Ovary (tissue), 9 donors: ENCODE data around the gene DNA2. TPM values are rescaled to one million over a fixed set of nuclear protein-coding genes. Genes with fewer than 3 reads are reported as not detected.

Source experiments
- DNase-seq, 5 donors: peaks; one replicate each; pipeline ENCODE4 v3.0.0-alpha.2; 2019 to 2020
- H3K27ac ChIP-seq, 2 donors: fragments of 200-600 bp; one replicate each; pipeline versions ENCODE4 v1.5.1 to v1.8.0; 2019 to 2022
- H3K27me3 ChIP-seq: fragments of 200-600 bp; one replicate; pipeline ENCODE4 v1.8.0; 2022
- H3K36me3 ChIP-seq: fragments of 200-600 bp; sonication (generic); one replicate; pipeline ENCODE4 v1.5.1; 2019
- H3K4me1 ChIP-seq: one replicate; pipeline ENCODE4 v1.8.1; 2013; ENCODE audit warnings: mild to moderate bottlenecking, moderate library complexity; ENCODE audit not compliant: insufficient read depth
- H3K4me3 ChIP-seq: fragments of 200-600 bp; sonication (generic); one replicate; pipeline ENCODE4 v1.5.1; 2017
- H3K9me3 ChIP-seq, 2 donors: fragments of 200-600 bp in 1 of 2; sonication (generic) in 1 of 2; one replicate each; pipeline versions ENCODE4 v1.5.1 to v1.8.1; 2013 to 2019; ENCODE audit warnings: mild to moderate bottlenecking in 1 of 2, moderate library complexity in 1 of 2
- CTCF ChIP-seq, 3 donors: fragments of 450-650 bp in 2 of 3; fragments of 200-600 bp in 1 of 3; IDR thresholded peaks; one replicate each; pipeline versions ENCODE4 v1.5.1 to v1.8.0; 2016 to 2022; ENCODE audit warnings: antibody characterized with exemption in 3 of 3, mild to moderate bottlenecking in 1 of 3
- EP300 ChIP-seq: sonication (generic); formaldehyde crosslinking; IDR thresholded peaks from one replicate; pipeline ENCODE4 v1.6.1; 2017; ENCODE audit warnings: antibody characterized with exemption
- POLR2A ChIP-seq: fragments of 450-650 bp; IDR thresholded peaks from one replicate; pipeline ENCODE4 v1.6.1; 2017; ENCODE audit warnings: antibody characterized with exemption, mild to moderate bottlenecking, moderate library complexity
- WGBS, 3 donors: extraction: QIAGEN DNeasy Blood & Tissue Kit in 1 of 3; methylation state at CpG; one replicate each; pipeline versions ENCODE4 v1.1.5 to v1.1.7; 2013 to 2017; 5-methylcytosine and 5-hydroxymethylcytosine counted together
- intact Hi-C, 4 donors: fragments of 100-400 bp; cut with DNase I; formaldehyde crosslinking; loops; one replicate each; pipeline versions ENCODE4 v1.11.0 to v1.15.1; 2022 to 2023
- polyA plus RNA-seq, 2 donors: library from polyadenylated mRNA; stranded (reverse); fragments of 200-250 nt in 1 of 2; fragments of 350-450 nt in 1 of 2; fragmentation: Illumina TruSeq in 1 of 2; extraction: RNeasy Lipid Tissue Mini Kit (QIAGEN cat#74804) in 1 of 2; gene quantifications; one replicate each; pipeline ENCODE4 v1.2.3, GENCODE V29; 2013 to 2014
- total RNA-seq, 7 donors: library from RNA; depleted of rRNA in 2 of 7; stranded (reverse); fragments of >200 nt in 2 of 7; fragmentation: NEBNext Ultra II Directional in 3 of 7; extraction: Animal tissue kit (Norgen Biotek cat#: 25700) in 3 of 7; gene quantifications; one replicate each; pipeline versions ENCODE4 v1.1.0 to v1.2.4, GENCODE V29; 2016 to 2023
- donor health status: DM: no; HTN: no; CAD: no; lungs with moderate emphysema.
- donor health status: DM: no; HTN: no; CAD: no.
- donor health status: Bipolar disorder and iron deficiency.
- donor health status: DM: yes; HTN: yes; CAD: no.
- donor health status: DM: no; HTN: no; CAD: no.
- donor health status: DM: yes; HTN: yes; CAD: no.

DNA2 gene
- total and polyA plus RNA-seq, 9 donors = 1.0 to 3.8 (median 3.2) TPM

- H3K4me1 ChIP-seq = no peaks in the 10 kb centered on the region
- H3K27ac ChIP-seq = no peak overlapping the region
- DNase-seq = no peak
- no peak for TF ChIP-seq CTCF (IDR thresholded peaks at IDR 0.05)
- no peak for TF ChIP-seq POLR2A
- no peak for TF ChIP-seq EP300
- H3K27me3 ChIP-seq = no peaks in the 10 kb centered on the region
- H3K4me3 ChIP-seq = no peak overlapping the region
- intact Hi-C loops = no loop called here
- WGBS, 3 donors = 89 to 93% (median 93%) methylated on average over 20 of the region's 20 CpGs
- H3K9me3 ChIP-seq = no peaks in the 10 kb centered on the region
- no peaks in the 10 kb centered on the region for H3K36me3 ChIP-seq
These were observed 47.2 kb downstream of the DNA2 start for GRCh38 chr10:68424454-68425014.

GRCh38 chr10:68423522-68423921 lies 48.3 kb downstream of the DNA2 start:
- intact Hi-C loops = no loop called here
- no peak for TF ChIP-seq EP300
- TF ChIP-seq CTCF (IDR thresholded peaks at IDR 0.05) = no peak
- no peak for TF ChIP-seq POLR2A
- Histone ChIP-seq H3K27ac (no peak overlapping the region), H3K4me3 (no peak overlapping the region), H3K9me3 (no peaks in the 10 kb centered on the region), H3K4me1 (no peaks in the 10 kb centered on the region), H3K36me3 (no peaks in the 10 kb centered on the region), H3K27me3 (no peaks in the 10 kb centered on the region)
- DNase-seq = no peak
- WGBS, 3 donors = 87 to 91% (median 91%) methylated on average over 5 of the region's 5 CpGs

- TF ChIP-seq EP300 (no peak), CTCF (IDR thresholded peaks at IDR 0.05) (no peak), POLR2A (no peak)
- Histone ChIP-seq H3K27me3 (no peaks in the 10 kb centered on the region), H3K36me3 (no peaks in the 10 kb centered on the region), H3K4me3 (no peak overlapping the region), H3K9me3 (no peaks in the 10 kb centered on the region), H3K4me1 (no peaks in the 10 kb centered on the region), H3K27ac (no peak overlapping the region)
- no peak for DNase-seq
- WGBS, 3 donors = 69 to 82% (median 75%) methylated on average over 3 of the region's 3 CpGs
- intact Hi-C loops = no loop called here
These were observed 52.4 kb downstream of the DNA2 start for GRCh38 chr10:68419376-68419775.

- no peak for DNase-seq
- TF ChIP-seq EP300 (no peak), CTCF (IDR thresholded peaks at IDR 0.05) (no peak), POLR2A (no peak)
- Histone ChIP-seq H3K36me3 (no peaks in the 10 kb centered on the region), H3K4me3 (no peak overlapping the region), H3K27ac (no peak overlapping the region), H3K27me3 (no peaks in the 10 kb centered on the region), H3K4me1 (no peaks in the 10 kb centered on the region), H3K9me3 (no peaks in the 10 kb centered on the region)
- intact Hi-C loops = loop anchor here in 1 of 4 donors (10.0 kb wide), 2 partner anchors 316 to 486 kb away; partner anchors contain the start of gene CCAR1
- 89 to 94% (median 92%) methylated on average over 2 of the region's 2 CpGs for WGBS, 3 donors
These were observed 62.8 kb downstream of the DNA2 start for GRCh38 chr10:68408898-68409518.
